ENCODE measurements around the gene GP9.

DNA sequence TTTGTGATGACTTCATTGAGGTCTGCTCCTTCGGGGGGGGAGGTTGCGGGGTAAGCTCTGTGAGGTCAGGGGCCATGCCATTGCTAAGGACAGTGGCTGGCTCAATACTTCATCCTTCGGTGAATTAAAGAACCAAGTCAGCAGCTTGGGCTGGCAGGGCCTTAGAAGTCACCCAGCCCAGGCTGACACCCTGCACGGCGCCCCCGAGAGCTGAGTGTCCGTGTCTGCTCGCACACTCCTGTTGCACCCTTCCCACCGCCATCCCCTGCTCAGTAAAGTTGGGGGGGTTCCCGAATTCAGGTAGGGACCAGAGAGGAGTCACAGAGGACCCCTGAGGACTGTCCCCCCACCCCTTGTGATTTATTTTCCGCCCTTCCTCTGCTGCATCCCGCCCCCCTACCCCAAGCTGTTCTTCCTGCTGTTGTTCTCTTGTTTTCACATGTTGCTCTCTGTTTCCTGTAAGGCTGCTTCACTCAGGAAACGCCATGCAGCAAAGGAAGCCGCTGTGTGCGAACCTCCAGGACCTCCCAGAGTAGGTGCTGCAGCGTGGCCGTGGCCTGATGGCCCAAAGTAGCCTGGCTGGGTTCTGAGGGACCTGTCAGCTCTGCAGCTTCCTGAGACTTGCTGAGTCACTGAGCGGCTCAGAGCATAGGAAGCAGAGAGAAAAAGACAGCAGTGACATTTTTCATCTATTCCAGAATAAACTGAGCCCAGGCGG lies 45.0 kb upstream of the GP9 start:
- TF ChIP-seq, protein P1, sequence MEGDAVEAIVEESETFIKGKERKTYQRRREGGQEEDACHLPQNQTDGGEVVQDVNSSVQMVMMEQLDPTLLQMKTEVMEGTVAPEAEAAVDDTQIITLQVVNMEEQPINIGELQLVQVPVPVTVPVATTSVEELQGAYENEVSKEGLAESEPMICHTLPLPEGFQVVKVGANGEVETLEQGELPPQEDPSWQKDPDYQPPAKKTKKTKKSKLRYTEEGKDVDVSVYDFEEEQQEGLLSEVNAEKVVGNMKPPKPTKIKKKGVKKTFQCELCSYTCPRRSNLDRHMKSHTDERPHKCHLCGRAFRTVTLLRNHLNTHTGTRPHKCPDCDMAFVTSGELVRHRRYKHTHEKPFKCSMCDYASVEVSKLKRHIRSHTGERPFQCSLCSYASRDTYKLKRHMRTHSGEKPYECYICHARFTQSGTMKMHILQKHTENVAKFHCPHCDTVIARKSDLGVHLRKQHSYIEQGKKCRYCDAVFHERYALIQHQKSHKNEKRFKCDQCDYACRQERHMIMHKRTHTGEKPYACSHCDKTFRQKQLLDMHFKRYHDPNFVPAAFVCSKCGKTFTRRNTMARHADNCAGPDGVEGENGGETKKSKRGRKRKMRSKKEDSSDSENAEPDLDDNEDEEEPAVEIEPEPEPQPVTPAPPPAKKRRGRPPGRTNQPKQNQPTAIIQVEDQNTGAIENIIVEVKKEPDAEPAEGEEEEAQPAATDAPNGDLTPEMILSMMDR (IDR thresholded peaks at IDR 0.05; ENCODE audit: poor library complexity), result no peak
- TF ChIP-seq EZH2 (IDR thresholded peaks at IDR 0.05; ENCODE audit: borderline replicate concordance), result no peak
